SK-MEL-5 (cell line): Measurements from ENCODE around the gene FGD5. TPM values are rescaled to one million over a fixed set of nuclear protein-coding genes. Genes with fewer than 3 reads are reported as not detected.
"Not testable (repeated sequence)": the region's sequence is repeated elsewhere in the genome, so short reads cannot be mapped to it uniquely, and the experiment has no call there.

Experiments
- DNase-seq: peaks from one replicate; pipeline ENCODE4 v3.0.0-alpha.2; 2016; ENCODE audit warnings: low read depth, low spot score
- in situ Hi-C: cut with HindIII; loops from 2 replicates; pipeline ENCODE4 v1.10.0; 2016; ENCODE audit warnings: low sequenced_read_pairs, high pct_unique_total_duplicates, low pct_unique_long_range_greater_than_20kb
- total RNA-seq: library from RNA; depleted of rRNA; stranded (reverse); fragments of >200 nt; shearing (Covaris generic); gene quantifications from 2 replicates; pipeline ENCODE4 v1.2.3, GENCODE V29; 2014

Gene FGD5
- total RNA-seq, 1 experiment from 2014 or later, result not detected

- DNase-seq, result no peak
- in situ Hi-C loops, result no loop called here
Observed at GRCh38 chr3:14899993-14900618, 81.3 kb downstream of the FGD5 start.

- no peak for DNase-seq
- in situ Hi-C loops, result no loop called here
Observed at GRCh38 chr3:14900881-14901873, 82.4 kb downstream of the FGD5 start.

GRCh38 chr3:14902719-14903118, 84.0 kb downstream of the FGD5 start:
- DNase-seq, result no peak
- in situ Hi-C loops, result no loop called here

- in situ Hi-C loops, DNase-seq: not testable (repeated sequence)
Observed at GRCh38 chr3:14903501-14903900, 84.7 kb downstream of the FGD5 start.

GRCh38 chr3:14905055-14905657, 86.4 kb downstream of the FGD5 start:
- DNase-seq, result no peak
- in situ Hi-C loops, result no loop called here

- in situ Hi-C loops, result no loop called here
Observed at GRCh38 chr3:14906355-14906971, 87.7 kb downstream of the FGD5 start.

GRCh38 chr3:14907043-14907966, 88.5 kb downstream of the FGD5 start:
- in situ Hi-C loops, result no loop called here

More at GRCh38 chr3:14906355-14906971, 87.7 kb downstream of the FGD5 start:
- DNase-seq, result no peak

GRCh38 chr3:14909250-14909649, 90.5 kb downstream of the FGD5 start:
- in situ Hi-C loops, result no loop called here
- DNase-seq, result no peak

More at GRCh38 chr3:14907043-14907966, 88.5 kb downstream of the FGD5 start:
- DNase-seq, result no peak

GRCh38 chr3:14911651-14912050, 92.9 kb downstream of the FGD5 start:
- no peak for DNase-seq
- in situ Hi-C loops, result no loop called here

- DNase-seq, result no peak
- in situ Hi-C loops, result no loop called here
Observed at GRCh38 chr3:14913071-14913925, 94.5 kb downstream of the FGD5 start.

- in situ Hi-C loops, result no loop called here
- DNase-seq, result no peak
Observed at GRCh38 chr3:14913926-14914778, 95.4 kb downstream of the FGD5 start.

GRCh38 chr3:14914779-14915117, 96.0 kb downstream of the FGD5 start:
- in situ Hi-C loops, result no loop called here
- DNase-seq, result no peak

GRCh38 chr3:14915636-14916222, 97.0 kb downstream of the FGD5 start:
- in situ Hi-C loops, result no loop called here

GRCh38 chr3:14918356-14918860, 99.6 kb downstream of the FGD5 start:
- DNase-seq, result no peak
- in situ Hi-C loops, result no loop called here

More at GRCh38 chr3:14915636-14916222, 97.0 kb downstream of the FGD5 start:
- peak; percentile 44 for DNase-seq

- in situ Hi-C loops, result no loop called here
Observed at GRCh38 chr3:14920536-14920935, 101.8 kb downstream of the FGD5 start.

More at GRCh38 chr3:14920536-14920935, 101.8 kb downstream of the FGD5 start:
- DNase-seq, result no peak
